Skeletal muscle satellite cell (primary cell): ENCODE measurements around the gene DNAH8.

Source experiments
- H3K27me3 ChIP-seq: 2 replicates; pipeline ENCODE4 v1.7.0; 2013; ENCODE audit warnings: low read length; ENCODE audit not compliant: control insufficient read depth, insufficient read depth
- H3K36me3 ChIP-seq: 2 replicates; pipeline ENCODE4 v1.7.0; 2013; ENCODE audit warnings: mild to moderate bottlenecking, control low read depth, low read length; ENCODE audit not compliant: insufficient read depth
- H3K4me1 ChIP-seq: 2 replicates; pipeline ENCODE4 v1.7.0; 2013; ENCODE audit warnings: low read length; ENCODE audit not compliant: control insufficient read depth, insufficient read depth
- H3K4me2 ChIP-seq: 2 replicates; pipeline ENCODE4 v1.7.0; 2013; ENCODE audit warnings: mild to moderate bottlenecking, low read length
- H3K4me3 ChIP-seq: 2 replicates; pipeline ENCODE4 v1.7.0; 2013; ENCODE audit warnings: low read length
- H3K9ac ChIP-seq: 2 replicates; pipeline ENCODE4 v1.7.0; 2013; ENCODE audit warnings: mild to moderate bottlenecking, low read depth, low read length, moderate library complexity
- H3K9me3 ChIP-seq: replicated peaks from 2 replicates; pipeline ENCODE4 v1.7.0; 2013; ENCODE audit warnings: mild to moderate bottlenecking, control low read depth, low read length

Gene DNAH8

DNA sequence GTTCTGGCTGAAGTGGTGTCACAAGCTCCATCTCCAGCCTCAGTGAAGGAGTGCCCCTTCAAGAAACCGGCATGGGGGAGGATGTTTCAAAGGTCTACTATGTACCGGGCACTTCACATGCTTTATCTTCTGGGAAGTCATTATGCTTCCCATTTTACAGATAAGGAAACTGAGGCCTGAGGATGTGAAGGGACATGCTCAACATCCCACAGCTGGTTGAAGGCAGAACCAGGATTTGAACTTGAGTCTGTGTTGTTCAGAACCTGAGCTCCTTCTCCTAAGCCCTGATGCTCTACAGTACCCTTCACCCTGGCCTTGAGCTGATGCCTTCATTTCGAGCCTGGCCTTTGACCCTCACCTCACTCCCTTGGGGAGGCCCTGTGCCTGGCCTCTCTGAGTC lies 346.5 kb downstream of the DNAH8 start:
- Histone ChIP-seq H3K36me3 (no peaks in the 10 kb centered on the region), H3K4me2 (no peak overlapping the region), H3K9ac (no peak overlapping the region), H3K27me3 (peaks cover 23% of the 10 kb centered on the region), H3K4me1 (no peaks in the 10 kb centered on the region), H3K4me3 (no peak overlapping the region), H3K9me3 (no peaks in the 10 kb centered on the region)

DNA sequence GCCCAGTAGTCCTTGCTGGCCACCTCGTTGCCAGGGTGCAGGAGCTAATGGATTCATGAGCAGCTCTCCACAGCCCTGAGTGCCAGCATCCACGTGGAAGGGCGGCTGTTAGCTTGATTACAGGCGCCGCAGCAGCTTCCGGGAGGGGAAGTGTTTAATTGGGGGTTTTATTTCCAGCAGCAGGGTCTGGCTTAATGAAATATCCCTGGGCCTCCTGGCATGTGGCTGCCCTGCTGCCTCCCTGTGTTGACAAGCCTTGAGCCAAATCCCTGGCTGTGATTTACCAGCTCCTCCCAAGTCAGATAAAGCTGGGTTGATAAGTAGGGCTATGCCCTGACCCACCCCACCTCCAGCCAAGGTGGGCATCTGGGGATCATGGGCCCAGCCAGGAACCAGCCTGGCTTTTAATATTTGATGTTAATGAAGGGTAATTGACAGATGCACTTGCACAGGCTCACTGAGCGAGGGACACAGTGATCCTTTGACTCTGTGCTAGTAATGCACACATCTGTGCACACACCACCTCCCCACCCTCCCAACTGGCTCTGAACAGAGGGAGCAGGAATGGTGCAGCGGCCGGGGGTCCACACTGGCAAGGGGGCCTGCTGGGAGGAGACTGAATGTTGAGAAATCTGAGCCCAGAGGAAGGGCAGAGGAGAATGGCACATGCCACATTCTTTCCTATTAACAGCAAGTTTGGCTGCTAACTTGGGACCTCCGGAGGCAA lies 347.1 kb downstream of the DNAH8 start:
- Histone ChIP-seq H3K9ac (no peak overlapping the region), H3K4me3 (no peak overlapping the region), H3K4me1 (no peaks in the 10 kb centered on the region), H3K27me3 (peaks cover 23% of the 10 kb centered on the region), H3K4me2 (no peak overlapping the region), H3K36me3 (no peaks in the 10 kb centered on the region), H3K9me3 (no peaks in the 10 kb centered on the region)

DNA sequence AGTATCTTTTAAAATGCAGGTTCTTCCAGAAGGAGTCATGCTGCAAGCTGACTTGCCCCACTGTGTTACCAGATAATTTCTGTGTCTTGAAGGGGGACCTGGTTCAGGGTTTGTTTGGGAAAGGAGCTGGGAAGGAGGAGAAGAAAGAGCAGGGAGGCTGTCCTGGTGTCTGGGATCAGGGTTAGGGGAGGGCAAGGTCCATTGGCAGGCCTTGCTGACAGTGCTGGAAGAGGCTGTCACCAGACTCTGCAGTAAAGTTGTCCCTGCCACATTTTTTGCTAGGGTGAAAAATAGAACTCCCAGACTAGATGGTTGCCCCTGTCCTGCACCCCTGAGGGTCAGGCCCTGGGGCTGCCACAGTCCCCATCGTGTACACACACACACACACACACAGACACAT lies 348.4 kb downstream of the DNAH8 start:
- H3K4me1 ChIP-seq, result no peaks in the 10 kb centered on the region
- no peak overlapping the region for H3K4me2 ChIP-seq
- no peaks in the 10 kb centered on the region for H3K36me3 ChIP-seq
- no peak overlapping the region for H3K4me3 ChIP-seq
- peaks cover 23% of the 10 kb centered on the region for H3K27me3 ChIP-seq
- H3K9me3 ChIP-seq, result no peaks in the 10 kb centered on the region
- H3K9ac ChIP-seq, result no peak overlapping the region

DNA sequence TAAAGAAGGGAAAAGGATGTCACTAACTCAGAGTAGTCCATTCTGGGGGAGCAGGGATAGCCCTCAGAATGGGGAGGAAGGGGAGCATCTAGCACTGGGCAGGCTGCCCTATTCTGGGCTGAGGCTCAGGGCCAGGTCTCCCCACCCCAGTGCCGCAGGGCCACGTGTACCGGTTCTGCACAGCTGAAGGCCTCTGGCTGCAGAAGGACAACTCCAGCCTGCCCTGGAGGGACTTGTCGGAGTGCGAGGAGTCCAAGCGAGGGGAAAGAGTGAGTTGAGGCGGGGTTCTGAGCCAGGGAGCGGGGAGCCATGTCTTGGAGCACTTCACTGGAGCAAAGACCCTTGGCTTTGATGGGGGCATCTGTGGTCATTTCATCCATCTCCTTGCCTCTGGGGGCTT lies 350.4 kb downstream of the DNAH8 start:
- H3K4me3 ChIP-seq, result no peak overlapping the region
- no peaks in the 10 kb centered on the region for H3K36me3 ChIP-seq
- peaks cover 16% of the 10 kb centered on the region for H3K27me3 ChIP-seq
- no peak overlapping the region for H3K9ac ChIP-seq
- H3K9me3 ChIP-seq, result no peaks in the 10 kb centered on the region
- H3K4me1 ChIP-seq, result no peaks in the 10 kb centered on the region
- H3K4me2 ChIP-seq, result no peak overlapping the region

DNA sequence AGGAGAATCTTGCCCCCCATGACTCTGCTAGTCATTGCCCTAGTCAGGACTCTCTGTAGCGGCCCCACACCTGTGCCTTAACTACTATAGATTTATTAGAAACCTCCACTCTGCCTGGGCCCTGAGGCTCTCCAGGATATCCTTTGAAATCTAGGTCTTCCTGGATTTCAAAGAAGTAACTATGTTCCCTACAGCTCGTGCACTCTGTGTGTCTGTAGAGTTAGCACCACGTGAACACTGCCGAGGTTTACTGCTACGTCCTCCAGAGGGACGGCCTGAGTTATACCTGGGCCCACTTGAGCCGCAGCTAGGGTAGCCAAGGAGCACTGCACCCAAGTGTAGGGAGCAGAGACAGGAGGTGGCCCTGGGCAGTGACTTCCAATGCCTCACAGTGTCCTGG lies 353.3 kb downstream of the DNAH8 start:
- Histone ChIP-seq H3K9me3 (no peaks in the 10 kb centered on the region), H3K9ac (no peak overlapping the region), H3K36me3 (no peaks in the 10 kb centered on the region), H3K4me2 (no peak overlapping the region), H3K4me1 (no peaks in the 10 kb centered on the region), H3K27me3 (no peaks in the 10 kb centered on the region), H3K4me3 (no peak overlapping the region)

DNA sequence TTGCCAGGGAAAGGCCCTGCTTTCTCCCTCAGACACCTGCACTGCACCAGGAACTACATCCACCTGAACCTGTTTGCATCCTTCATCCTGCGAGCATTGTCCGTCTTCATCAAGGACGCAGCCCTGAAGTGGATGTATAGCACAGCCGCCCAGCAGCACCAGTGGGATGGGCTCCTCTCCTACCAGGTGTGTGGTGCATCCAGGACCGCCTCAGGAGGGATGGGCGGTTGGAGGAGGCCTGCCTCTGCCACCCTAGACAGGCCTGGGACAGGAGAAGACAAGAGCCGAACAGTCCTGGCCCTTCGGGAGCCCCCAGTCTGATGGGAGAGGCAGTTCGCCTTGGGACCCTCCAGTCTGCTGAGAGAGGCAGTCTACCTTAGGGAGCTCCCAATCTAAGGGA lies 357.7 kb downstream of the DNAH8 start:
- H3K27me3 ChIP-seq, result no peaks in the 10 kb centered on the region
- no peak overlapping the region for H3K4me3 ChIP-seq
- no peak overlapping the region for H3K4me2 ChIP-seq
- no peaks in the 10 kb centered on the region for H3K9me3 ChIP-seq
- no peaks in the 10 kb centered on the region for H3K4me1 ChIP-seq
- H3K36me3 ChIP-seq, result no peaks in the 10 kb centered on the region
- H3K9ac ChIP-seq, result no peak overlapping the region

DNA sequence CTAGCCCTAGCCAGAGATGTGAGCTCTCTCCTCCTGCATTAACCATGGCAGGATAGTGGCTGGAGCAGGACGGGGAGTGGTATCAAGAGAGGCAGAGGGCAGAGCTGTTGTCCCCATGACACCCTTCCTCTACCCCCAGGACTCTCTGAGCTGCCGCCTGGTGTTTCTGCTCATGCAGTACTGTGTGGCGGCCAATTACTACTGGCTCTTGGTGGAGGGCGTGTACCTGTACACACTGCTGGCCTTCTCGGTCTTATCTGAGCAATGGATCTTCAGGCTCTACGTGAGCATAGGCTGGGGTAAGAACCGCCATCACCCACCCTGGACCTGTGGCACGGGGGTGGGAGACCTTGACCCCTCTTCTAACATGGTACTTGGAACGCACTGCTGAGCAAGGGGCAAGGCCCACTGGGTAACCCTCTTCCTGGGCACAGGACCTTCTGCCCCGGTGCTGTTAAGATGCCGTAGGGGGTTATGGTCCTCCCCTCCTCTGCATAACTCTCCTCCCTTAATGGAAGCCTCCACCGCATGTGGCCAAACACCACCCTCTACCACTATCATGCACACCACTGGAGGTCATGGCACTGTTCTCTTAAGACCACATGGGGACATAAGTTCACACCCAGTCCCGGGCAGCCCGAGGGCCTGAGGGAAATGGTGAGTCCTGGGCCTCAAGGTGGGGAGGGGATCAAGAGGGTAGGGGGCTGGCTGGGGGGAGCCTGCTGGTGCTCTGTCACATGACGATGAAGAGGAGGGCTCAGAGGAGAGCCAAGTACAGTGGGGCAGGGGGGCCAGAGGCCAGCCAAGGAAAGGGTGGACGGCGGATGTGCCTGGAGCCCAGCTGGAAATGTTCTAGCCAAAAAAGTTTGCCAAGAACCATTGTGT lies 358.6 kb downstream of the DNAH8 start:
- H3K36me3 ChIP-seq, result no peaks in the 10 kb centered on the region
- no peak overlapping the region for H3K9ac ChIP-seq
- no peak overlapping the region for H3K4me2 ChIP-seq
- H3K27me3 ChIP-seq, result no peaks in the 10 kb centered on the region
- no peak overlapping the region for H3K4me3 ChIP-seq
- no peaks in the 10 kb centered on the region for H3K4me1 ChIP-seq
- H3K9me3 ChIP-seq, result no peaks in the 10 kb centered on the region

DNA sequence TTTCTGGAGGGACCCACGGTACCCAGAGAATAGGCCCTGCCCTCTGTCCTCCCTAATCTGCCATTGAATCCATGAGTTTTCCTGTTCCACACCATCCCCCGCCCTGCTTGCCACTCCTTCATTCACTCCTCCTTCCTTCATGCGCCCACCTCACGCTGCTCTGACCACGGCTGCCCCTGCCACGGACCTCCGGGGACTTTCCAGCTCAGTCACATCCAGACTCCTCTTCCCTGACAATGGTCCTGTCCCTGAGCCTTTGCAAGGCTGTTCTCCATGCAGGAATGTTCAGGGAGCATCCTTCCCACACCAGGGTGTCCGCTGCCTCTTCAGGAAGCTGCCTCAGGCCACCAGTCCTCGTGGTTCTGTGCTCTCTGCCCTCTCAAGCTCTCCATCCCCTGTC lies 359.4 kb downstream of the DNAH8 start:
- Histone ChIP-seq H3K9ac (no peak overlapping the region), H3K4me1 (no peaks in the 10 kb centered on the region), H3K36me3 (no peaks in the 10 kb centered on the region), H3K4me3 (no peak overlapping the region), H3K9me3 (no peaks in the 10 kb centered on the region), H3K27me3 (no peaks in the 10 kb centered on the region), H3K4me2 (no peak overlapping the region)

DNA sequence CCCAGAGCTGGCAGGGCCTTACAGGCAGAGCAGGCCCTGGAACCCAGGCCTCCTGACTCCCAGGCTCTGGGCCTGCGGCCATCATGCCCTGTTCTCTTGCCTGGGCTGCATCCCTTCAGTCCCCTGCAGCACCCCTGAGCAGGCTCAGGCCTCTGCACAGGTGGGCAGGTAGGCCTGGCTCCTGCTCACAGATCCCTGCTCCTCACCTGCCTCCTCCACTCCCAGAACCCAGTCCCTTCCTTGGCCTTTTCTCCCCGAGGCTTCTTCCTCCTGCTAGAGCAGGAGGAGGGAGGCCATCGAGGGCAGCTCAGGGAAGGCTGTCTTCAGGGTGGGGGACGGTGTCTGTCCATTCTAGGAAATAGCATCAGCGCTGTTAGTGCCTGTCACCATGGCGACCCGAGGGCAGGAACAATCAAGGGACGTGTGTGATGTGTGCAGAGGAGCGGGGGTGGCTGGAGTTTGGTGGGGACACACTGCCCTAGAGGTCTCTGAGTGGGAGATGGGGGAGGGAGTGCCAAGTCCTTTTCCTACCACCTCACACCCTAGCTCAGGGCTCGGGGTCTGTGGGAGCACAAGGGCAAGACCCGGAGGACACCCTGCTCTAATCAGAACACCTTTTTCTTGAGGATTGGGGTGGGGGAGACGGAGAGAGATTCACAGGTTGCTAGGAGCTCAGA lies 360.0 kb downstream of the DNAH8 start:
- Histone ChIP-seq H3K4me2 (no peak overlapping the region), H3K9ac (no peak overlapping the region), H3K4me1 (no peaks in the 10 kb centered on the region), H3K4me3 (no peak overlapping the region), H3K27me3 (no peaks in the 10 kb centered on the region), H3K36me3 (no peaks in the 10 kb centered on the region), H3K9me3 (no peaks in the 10 kb centered on the region)

DNA sequence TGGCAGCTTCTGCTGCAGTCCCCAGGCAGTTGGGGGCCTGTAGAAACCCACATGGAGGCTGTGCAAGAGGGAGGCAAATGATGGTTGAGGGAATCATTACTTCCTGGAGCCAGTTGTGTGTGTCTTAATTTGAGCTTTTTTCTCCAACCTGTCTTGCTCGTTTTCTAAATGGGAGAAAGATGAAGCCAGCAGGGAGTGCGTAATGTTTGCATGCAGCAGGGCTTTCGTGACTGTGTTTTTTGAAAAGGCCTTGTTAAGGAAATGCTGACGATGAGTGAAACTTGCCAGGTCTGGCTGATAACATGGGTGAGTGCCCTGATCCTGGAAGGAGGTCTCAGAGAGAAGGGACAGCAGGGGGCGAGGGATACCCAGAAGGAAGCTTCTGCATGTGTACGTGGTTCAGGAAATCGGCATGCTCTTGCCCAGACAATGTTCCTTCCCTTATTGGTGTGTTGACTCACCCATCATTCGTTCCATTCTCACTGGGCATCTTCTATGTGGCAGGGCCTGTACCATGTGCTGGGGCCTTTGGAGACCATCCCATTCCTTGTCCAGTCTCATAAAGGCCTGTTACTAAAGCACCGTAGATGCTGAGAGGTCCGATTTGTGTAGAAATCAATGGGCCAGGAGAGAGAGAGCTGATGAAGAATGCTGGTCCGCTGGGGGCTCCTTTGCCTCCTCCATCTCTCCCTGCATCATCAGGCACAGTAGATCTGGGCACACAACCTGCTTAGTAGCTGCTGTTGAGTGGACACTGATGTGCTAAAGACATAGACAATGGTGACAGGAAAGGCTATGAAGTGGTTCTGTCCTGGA lies 360.9 kb downstream of the DNAH8 start:
- no peak overlapping the region for H3K9ac ChIP-seq
- no peaks in the 10 kb centered on the region for H3K36me3 ChIP-seq
- H3K4me1 ChIP-seq, result no peaks in the 10 kb centered on the region
- no peaks in the 10 kb centered on the region for H3K9me3 ChIP-seq
- H3K4me2 ChIP-seq, result no peak overlapping the region
- no peaks in the 10 kb centered on the region for H3K27me3 ChIP-seq
- no peak overlapping the region for H3K4me3 ChIP-seq
